Hindlimb muscle (tissue), 1 donor: ENCODE data around the gene ACER1. TPM values are rescaled to one million over a fixed set of nuclear protein-coding genes. Genes with fewer than 3 reads are reported as not detected.
"Not testable (repeated sequence)": the region's sequence is repeated elsewhere in the genome, so short reads cannot be mapped to it uniquely, and the experiment has no call there.

Source experiments
- DNase-seq: peaks from one replicate; pipeline ENCODE4 v3.0.0-alpha.2; 2013
- polyA plus RNA-seq: library from polyadenylated mRNA; unstranded; fragments of 120-200 nt; gene quantifications from one replicate; pipeline ENCODE4 v1.2.1, GENCODE V29; 2013; ENCODE audit not compliant: insufficient read length

ACER1 gene
- polyA plus RNA-seq, 1 donor: not detected

DNA sequence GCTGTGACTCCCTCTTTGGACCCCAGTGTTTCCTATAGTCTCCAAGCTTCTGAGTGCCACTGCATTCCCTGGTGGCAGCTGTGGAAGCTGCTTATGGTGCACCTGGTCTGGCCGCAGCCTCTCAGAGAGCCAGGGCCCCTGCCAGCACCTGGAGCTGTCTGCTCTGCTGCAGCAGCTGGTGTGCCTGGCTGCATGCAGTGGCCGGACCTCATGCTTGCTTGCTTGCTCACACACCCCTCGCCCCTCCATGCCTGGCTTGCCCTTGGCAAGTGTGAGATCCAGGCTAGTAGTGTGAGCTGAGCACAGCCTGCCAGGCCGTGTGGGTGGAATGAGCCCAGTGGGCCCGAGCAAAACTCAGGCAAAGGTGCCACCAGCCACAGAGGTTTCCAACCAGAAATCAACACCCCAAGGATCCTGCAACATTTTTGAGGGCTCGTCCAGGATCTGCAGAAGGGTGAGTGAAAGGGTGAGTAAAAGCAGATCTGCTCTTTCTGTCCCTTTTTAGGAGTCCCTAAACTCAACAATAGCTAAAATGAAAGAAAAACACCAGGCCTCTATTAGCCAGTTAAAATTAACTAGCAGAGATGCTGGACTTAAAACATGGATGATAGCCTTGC lies 46.0 kb downstream of the ACER1 start:
- DNase-seq: no peak

DNA sequence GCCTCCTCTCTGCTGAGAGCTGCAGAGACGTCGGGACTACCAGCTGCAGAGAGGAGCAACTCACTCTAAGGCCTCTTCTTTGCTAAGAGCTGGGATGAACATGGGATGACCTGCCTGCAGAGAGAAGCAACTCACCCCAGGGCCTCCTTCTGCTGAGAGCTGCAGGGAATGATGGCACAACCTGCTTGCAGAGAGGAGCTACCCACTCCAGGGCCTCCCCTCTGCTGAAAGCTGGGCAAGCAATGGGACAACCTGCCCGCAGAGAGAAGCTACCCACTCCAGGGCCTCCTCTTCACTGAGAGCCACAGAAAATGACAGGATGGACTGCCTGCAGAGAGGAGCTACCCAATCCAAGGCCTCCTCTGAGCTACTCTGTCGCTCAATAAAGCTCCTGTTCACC lies 46.7 kb downstream of the ACER1 start:
- DNase-seq: no peak

DNA sequence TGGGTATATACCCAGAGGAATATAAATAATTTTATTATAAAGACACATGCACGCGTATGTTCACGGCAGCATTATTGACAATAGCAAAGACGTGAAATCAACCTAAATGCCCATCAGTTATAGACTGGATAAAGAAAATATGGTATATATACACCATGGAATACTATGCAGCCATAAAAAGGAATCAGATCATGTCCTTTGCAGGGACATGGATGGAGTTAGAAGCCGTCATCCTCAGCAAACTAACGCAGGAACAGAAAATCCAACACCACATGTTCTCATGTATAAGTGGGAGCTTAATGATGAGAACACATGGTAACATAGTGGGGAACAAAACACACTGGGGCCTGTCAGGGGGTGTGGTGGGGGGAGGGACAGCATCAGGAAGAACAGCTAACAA lies 51.0 kb downstream of the ACER1 start:
- not testable (repeated sequence) for DNase-seq

DNA sequence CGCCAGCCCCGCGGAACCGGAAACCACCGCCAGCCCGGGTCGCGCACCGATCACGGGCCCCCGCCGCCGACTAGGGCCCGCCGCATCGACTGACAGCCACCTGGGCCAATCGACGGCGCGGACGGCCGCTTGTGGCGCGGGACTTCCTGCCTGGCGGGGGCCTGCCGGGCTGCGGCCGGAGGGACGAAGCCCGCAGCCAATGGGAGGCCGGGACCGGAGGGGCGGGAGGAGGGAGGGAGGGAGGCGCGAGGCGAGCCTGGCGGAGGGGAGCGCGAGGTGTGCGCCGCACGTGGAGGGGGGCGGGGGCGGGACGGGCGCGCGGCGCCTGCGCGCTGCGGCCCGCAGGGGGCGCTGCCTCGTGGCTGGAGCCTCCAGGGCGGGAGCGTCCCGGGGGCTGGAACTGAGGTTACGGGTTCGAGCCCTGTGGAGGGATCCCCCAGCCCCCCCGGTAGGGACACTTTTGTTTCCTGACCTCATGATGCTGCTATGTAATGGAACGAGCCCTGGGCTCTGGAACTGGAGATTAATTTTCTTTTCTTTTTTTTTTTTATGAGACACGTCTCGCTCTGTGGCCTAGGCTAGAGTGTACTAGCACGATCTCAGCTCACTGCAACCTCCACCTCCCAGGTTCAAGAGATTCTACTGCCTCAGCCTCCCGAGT lies 53.4 kb downstream of the ACER1 start, which contains the start of gene MLLT1:
MLLT1 (minus strand) TSS at position 45 of the 661 bp plus-strand sequence. CDS start 191 bp downstream, outside the sequence.
- DNase-seq: peak; percentile 97

DNA sequence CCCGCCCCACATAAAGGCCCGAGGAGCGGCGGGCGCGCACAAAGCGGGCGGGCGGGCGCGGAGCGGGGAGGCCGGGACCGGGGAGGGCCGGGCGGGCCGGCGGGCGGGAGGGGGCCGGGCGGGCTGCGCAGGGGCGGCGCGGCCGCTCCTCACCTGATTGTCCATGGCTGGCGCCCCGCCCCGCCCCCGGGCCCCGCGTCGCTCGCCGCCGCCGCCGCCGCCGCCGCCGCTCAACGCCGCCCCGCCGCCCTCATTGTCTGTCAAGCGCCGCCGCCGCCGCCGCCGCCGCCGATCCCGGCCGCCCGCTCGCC lies 53.8 kb downstream of the ACER1 start:
- no peak for DNase-seq

DNA sequence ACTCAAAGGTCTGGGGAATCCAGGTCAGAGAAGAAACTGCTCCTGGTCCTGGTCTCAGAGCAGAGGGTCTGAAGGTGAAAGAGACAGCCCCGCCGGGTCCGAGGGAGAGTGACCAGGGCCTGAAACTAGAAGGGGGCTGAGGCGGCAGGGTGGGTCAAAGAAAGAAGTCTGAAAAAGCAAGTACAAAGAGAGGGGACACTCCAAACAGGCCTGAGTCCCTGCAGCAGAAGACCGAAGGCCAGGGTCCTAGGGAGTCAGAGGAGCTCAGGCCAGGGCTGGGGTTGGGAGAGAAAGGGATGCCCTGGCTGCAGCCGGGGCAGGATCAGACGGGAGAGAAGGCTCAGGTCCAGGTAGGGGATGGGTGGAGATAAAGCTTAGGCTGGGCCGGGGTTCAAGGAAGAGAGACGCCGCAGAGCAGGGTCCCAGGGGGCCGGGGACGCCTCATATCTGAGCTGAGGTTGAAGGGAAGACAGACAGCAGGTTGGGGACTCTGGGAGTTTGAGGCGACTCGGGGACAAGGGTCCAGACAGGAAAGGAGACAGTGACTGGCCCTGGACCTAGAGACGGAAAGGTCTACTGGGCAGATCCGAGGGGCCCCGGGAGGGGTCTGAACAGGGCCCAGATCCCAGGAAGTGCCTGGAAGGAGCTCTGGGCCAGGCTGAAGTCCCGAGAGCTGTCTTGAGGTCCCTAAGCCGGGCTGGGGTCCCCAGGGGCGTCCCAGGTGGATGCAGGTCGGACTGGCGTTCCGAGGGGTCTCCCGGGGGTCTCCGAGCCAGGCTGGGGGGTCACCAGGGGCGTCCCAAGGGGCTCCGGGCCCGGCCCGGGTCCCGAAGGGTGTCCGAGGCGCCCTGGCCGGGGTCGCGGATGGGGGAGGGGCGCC lies 54.4 kb downstream of the ACER1 start:
- no peak for DNase-seq

DNA sequence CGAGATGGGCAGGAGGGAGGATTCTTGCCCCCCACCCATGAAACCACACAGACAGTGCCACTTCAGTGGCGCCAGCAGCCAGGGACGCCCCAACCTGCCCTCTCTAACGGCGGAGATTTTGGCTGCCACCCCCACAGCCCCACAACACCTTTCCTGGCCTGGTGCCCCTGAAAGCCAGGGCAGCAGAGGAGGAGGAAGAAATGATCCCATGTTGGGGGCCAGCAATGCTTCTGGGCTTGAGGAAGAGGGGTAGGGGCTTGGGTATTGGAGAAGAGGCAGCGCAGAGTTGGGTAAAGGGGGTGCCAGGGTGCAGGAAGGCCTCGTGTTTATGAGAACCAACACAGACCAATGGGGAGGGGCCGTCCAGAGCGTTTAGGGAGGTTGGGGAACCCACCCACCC lies 55.4 kb downstream of the ACER1 start:
- no peak for DNase-seq

DNA sequence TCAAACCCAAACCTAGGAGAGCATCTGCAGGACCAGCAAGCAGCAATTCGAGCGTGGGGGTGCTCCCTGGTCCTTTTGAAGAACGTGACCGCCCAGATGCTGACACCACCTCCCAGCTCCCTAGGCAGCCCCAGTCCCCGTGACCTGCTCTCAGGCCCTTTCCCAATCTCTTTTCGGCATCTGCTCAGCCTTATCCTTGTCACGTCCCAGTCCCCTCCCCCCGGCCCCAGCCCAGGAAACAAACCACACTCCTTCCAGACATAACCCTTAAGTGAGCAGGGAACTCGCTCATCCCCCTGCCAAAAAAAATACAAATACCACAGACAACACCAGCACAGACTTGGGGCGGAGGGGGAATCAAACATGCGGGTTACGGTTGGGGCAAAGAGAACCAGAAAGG lies 57.0 kb downstream of the ACER1 start:
- no peak for DNase-seq

DNA sequence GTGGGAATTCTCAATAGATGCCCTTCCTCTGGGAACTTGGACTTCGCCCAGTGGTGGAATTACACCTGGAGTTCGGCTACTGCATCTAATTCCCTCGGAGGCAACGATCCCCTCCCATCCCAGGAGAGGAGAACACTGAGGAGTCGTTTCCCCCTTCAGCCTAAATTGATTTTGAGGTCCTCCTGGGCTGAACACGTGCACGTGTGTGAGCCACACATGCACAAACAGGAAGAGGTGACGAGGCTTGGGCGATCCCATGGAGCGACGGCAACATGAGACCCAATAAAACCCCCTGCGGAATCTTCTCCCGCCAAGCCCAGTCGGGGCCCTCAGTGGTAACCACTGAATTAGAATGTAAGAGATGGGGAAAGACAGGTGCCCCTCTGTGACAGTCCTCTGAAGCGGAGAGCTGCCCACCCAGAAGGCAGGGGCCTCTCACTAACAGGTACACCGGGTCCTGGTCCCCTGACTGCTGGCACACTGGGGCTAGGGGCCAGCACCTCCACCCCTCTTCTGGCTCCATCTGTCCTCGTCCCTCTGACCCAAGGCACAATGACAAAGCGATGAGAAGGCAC lies 58.2 kb downstream of the ACER1 start:
- DNase-seq: no peak

DNA sequence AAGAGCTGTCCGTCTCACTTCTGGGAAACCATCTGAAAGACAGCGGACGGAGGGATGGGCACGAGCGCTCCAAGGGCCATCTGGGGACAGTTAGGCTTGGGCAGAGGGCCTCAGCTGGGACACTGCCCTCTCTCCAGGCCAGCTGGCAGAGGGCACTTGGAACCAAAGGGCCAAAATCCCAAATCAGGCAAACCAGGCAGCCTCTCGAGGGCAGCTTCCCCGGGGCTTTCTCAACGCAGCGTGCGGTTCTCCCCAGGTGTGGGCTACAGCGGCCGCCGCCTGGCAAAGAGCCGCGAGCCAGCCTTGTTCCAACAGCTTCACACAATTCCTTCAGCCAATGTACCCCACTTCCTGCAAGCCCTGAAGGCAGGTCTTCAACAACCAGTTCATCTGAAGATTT lies 58.7 kb downstream of the ACER1 start:
- DNase-seq: no peak

DNA sequence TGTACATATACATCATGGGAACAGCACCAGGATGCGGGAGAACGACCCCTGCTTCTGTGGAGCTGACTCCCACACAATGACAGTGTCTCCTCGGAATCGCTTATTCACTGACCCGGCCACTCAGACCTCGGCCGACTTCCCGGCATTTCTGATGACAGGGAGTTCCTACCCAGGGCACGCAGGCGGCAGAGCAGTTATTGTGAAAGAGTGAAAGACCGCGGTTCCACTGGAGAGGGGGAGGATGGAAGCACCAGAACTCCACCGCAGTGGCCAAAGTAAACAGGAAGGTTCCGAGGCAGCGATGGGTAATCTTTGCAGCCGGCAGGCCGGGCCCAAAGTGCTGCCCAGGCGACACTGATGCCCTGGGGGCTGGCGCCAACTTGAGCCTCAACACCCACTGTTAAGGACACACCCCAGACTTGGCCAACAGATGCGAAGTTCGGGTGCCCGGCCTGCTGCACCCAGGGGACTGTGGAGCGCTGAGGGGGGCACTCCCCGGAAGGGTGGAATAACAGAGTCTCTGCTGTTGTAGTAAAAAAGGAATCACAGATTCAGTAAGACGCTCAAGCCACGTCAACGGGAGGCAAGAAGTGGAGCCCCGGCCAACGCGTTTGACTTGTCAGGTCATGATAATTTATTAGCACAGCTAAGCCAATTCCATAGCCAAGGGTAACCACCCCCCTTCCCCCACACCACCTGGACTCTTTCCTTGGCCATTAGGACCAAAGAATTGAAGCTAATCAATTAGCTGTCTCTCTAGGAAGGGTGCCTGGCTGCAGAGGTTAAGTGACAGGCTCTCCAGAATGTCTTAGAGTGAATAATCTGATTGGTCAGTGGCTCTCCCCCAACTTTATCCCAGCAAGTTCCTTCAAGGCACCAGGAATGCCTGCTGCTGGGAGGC lies 59.5 kb downstream of the ACER1 start:
- no peak for DNase-seq

DNA sequence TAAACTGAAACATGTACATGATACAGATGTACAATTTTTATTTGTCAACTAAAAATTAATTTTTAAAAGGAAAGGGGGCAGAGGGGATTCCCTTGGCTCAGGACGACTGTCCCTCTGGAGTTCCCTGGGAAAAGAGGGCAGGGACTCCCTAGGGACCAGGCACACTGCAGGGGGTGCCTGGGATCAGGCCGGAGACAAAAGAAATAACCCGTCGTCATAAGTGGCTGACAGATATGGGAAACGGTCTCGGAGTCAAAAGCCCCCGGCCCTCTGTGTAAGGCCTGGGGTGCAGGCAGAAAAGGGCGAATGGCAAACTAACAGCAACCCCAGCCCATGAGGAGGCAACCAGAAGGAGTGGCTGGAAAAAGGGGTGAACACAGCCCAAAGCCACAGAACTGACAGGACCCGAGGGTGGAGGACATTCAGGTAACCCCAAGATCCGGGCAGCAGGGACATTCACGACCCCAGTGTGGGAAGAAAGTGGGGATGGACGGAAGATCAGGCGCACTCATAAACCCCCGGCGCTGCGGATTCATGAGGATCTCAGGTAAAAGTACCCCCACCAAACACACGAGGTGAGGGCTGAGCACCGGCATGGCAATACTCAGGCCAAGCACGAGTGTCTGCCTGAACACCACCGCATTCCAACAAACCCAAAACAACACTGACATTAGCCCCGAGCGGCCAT lies 60.4 kb downstream of the ACER1 start:
- no peak for DNase-seq

DNA sequence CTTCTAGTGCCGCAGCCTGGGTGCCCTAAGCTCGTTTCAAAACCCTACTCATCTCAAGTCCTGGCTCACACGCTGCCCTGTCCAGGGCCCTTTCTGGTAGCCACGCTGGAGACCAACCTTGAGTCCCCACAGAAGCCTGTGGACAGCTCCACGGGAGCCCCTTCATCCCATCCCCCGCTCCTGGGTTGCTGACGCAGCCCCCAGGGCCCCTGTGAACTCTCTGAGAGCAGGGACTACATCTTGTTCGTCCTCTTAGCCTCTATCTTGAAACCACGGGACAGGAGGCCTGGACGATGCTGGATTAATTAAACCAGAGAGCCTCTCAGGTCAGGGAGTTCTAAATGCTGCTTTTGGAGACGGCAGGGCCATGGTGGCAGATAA lies 61.0 kb downstream of the ACER1 start:
- no peak for DNase-seq

DNA sequence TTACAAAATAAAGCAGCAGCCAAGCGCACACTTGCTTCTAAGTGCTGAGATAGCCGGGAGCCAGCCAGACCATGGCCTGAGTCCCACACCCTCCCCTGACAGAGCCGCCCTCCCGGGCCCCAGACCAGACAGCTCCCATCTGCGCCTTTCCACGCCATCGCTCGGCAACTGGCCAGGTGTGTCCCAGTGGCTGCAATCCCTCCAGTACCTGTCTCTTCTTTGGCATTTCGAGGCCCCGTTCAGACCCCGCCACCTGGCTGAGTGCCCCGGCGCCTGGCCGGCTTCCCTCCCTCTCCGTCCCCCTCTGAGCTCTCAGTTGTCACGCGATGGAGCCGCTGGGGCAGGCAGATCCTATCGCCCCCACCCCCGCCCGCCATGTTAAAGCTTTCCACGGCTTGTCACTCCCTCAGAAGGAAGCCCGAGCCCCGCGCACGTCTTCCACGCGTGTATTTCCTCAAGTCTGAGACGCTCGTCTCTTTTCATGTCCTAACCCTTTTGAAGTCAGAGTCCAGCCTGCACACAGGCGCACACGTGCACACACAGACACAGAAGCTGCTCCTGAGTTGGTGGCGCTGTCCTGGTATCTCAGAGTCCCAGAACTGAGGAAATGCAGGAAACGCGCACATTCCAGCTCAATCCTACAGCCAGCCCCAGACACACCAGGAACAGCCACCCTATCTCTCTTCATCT lies 61.5 kb downstream of the ACER1 start:
- DNase-seq: peak; percentile 62

DNA sequence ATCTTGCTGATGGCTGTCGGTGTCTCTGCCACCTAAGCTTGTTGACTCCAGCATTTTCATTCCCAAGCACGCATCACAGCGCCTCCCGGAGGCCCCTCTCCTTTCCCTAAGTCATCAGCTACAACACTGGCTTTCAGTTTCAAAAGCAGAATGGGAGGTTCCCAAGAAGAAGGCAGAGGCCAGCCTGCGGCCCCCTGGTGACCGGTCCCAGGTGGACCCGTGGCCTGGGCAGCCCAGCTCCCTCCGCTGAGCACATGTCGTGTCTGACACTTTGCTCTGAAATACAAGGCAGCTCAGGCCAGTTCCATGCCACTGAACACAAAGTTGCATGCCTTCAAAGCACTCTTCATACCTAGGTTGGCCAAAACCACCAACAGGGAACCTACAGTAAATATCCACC lies 62.2 kb downstream of the ACER1 start:
- DNase-seq: no peak

DNA sequence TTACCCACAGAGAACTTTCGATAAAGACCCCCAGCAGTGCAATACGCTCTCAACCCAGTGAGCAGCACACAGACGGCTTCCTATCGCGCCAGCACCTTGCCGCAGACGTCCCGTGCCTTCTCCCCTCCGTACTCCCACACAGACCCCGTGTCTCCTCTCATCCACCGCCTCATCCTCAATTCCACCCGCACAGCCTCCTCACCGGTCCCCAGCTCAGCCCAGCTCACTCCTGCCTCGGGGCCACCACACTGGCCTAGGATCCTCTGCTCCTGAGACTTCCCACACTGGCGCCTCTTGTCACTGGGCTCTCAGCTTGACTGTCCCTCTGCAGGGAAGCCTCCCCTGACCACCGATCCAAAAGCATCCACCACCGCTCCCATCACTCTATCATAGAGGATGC lies 62.6 kb downstream of the ACER1 start:
- no peak for DNase-seq

DNA sequence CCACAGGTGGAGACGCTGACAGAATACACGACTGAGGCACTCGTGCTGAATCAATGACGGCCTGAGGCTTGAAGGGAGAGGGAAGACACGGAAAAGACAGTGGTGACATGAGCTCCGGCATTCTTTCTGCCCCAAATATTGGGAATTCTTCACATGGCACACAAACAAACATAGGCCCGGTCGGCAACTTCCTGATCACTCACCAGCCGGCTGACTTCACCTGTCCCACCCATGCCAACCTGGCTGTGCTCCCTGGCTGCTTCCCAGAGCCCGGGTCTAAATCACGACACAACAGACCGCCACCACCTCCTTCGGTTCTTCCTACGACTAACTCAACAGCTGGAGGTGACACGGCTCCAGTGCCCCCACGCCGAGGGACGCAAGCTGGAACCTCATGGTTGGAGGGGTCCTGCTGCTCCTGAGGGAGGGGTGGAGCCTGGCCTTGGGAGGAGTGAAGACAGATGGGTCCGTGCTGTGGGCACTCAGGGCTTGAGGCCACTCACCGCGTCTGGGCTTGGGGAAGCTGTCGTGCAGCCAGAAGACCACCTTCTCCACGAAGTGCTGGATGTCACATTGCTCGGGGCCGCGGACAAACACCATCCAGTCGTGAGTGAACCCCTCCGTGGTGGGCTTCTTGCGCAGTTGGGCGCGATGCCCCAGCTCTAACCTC lies 63.2 kb downstream of the ACER1 start:
- no peak for DNase-seq

DNA sequence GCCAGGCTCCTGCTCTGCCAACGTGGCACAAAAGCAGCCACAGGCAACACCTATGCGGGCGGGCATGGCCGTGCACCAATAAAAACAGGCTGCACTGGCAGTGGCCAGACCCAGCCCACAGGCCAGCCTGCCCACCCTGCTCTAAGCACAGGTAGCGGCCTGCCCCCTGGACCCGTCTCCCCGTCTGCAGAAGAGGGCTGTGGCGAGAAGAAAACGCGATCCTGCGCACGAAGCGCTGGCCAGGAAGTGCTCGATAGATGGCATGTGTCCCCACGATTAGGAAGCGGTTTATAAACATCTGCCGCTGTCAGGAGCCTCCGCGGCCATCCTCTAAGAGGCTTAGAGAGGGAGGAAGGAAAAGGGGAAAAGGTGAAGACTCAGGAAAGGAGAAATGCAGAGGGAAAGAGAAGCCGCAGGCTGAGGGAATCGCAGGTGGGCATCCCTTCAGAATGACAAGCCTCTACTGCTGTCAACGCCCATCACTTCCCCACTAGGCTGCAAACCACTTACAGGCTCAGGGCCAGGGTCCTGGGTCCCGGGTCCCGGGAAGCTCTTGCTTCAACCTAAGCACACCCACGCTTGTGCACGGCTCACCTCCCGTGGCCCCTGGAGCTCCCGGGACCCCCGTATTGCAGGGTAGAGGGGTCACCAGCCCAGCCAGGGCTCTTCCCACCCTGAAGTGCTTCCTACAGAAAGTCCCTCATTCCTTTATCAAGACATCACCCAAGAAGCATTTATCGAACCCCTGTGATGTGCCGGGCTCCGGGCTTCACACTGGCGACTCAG lies 64.1 kb downstream of the ACER1 start:
- no peak for DNase-seq

DNA sequence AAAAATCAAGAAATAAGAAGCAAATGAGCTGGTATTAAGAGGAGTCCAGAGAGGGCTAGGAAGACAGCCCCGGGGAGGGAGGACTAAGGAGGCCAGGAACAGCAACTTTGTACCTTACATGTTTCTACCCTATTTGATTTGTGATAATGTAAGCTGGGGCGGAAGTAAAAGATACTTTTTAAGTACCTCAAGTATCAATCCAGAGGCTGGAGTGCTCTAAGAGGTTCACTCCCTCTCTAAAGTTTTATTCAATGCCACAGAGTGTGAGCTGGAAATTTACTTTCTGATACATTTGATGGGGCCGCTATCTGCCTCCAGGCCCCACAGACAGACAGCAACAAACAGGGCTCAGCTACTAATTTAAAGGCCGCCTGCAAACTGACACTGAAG lies 65.0 kb downstream of the ACER1 start:
- DNase-seq: no peak
